Omental fat pad (tissue), 4 donors: Measurements from ENCODE around the gene ZNF280A. TPM values are rescaled to one million over a fixed set of nuclear protein-coding genes. Genes with fewer than 3 reads are reported as not detected.

Experiments used
- ATAC-seq: fragments of 150-250 bp; one replicate; pipeline ENCODE4 v1.9.1; 2016; ENCODE audit warnings: mild to moderate bottlenecking, moderate library complexity; ENCODE audit not compliant: low FRiP score
- DNase-seq: peaks from one replicate; pipeline ENCODE4 v3.0.0-alpha.2; 2019; ENCODE audit warnings: low spot score
- total RNA-seq, 4 donors: library from RNA; depleted of rRNA; stranded (reverse); fragments of >200 nt; gene quantifications; one replicate each; pipeline ENCODE4 v1.1.0, GENCODE V29; 2016
- TF ChIP-seq, protein P1 (sequence below), 3 donors: fragments of 450-650 bp; IDR thresholded peaks; one replicate each; pipeline ENCODE4 v1.5.1; 2016 to 2017; ENCODE audit warnings: antibody characterized with exemption in 3 of 3, mild to moderate bottlenecking in 3 of 3, moderate library complexity in 2 of 3

Gene ZNF280A
- total RNA-seq, 4 donors from 2014 or later: not detected

DNA sequence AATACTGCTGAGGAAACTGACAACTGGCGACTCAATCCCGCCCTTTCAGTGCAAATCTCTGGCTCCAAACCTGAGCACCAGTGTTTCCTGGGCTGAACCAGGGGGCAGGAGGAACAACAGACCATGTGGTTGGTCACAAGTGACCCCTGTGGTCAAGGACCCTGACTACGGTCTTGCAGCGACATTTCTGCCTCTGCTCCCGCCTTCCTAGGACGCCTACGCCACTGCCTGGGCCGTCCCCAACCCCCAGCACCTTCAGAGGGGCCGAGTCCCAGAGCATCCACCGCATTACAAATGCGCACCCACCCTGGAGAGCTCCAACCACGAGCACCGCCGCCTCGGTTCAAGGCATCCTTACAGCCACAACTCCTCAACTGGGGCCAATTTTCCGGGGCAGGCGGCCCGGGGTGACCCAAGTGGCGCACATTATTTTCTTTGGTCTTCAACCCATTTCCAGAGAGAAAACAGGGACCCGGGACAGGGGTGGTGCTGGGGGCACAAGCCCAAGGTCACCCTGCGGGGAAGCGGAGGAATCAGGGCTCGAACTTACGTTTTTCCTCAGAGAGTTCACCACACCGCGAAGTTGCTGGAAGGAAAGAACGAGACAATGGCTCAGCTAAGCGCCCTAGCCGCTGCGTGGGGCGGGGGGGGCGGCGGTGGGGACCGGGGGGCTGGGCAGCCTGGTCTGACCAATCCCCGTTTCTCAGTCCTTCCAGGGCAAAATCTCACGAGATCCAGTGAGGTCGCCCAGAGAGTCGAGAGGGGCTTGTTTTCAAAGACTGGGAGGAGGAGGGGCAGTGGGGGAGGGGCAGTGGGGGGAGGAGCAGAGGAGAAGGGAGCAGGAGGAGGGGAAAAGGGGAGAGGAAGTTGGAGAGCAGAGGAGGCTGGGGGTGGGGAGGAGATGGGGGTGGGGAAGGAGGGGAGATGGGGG lies 37.2 kb upstream of the ZNF280A start:
- ATAC-seq (no peak), DNase-seq (no peak)
- TF ChIP-seq, protein P1, sequence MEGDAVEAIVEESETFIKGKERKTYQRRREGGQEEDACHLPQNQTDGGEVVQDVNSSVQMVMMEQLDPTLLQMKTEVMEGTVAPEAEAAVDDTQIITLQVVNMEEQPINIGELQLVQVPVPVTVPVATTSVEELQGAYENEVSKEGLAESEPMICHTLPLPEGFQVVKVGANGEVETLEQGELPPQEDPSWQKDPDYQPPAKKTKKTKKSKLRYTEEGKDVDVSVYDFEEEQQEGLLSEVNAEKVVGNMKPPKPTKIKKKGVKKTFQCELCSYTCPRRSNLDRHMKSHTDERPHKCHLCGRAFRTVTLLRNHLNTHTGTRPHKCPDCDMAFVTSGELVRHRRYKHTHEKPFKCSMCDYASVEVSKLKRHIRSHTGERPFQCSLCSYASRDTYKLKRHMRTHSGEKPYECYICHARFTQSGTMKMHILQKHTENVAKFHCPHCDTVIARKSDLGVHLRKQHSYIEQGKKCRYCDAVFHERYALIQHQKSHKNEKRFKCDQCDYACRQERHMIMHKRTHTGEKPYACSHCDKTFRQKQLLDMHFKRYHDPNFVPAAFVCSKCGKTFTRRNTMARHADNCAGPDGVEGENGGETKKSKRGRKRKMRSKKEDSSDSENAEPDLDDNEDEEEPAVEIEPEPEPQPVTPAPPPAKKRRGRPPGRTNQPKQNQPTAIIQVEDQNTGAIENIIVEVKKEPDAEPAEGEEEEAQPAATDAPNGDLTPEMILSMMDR (IDR thresholded peaks at IDR 0.05): no peak

DNA sequence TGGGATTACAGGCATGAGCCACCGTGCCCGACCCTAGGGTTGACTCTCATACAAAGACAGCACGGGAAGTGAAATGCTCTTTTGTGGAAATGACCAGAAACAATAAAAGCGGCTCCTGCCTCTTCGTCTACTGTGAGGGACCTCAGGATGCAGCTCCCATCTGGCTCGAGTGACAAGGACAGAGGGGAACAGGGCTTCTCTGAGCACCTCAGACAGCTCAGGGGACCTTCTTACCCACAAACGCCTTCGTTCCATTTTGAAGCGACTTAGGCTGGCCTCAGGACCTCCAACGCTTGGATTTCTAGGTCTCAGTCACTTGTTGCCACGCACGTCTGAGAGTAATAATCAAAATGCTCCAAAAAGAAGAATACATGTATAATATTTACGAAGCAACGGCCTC lies 36.5 kb upstream of the ZNF280A start:
- TF ChIP-seq, protein P1 (IDR thresholded peaks at IDR 0.05): no peak

DNA sequence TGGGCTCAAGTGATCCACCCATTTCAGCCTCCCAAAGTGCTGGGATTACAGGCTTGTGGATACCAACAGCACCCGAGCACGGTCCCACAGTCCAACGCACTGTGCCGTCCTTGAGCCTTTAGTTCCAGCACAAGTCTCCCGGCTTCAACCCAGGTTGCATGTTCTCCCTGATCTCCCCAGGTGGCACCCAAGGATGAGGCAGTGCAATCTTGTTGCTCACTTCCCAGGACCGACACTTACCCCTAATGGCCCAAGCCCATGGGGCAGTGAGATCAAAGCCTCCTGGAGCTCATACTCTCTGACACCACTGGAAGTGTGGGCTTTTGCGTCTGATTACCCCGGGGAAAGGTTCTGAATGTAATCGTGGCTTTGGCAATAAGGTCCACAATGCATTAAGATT lies 35.5 kb upstream of the ZNF280A start:
- TF ChIP-seq, protein P1 (IDR thresholded peaks at IDR 0.05): no peak
- DNase-seq (no peak), ATAC-seq (no peak)

More for the DNA sequence above, 36.5 kb upstream of the ZNF280A start:
- ATAC-seq (no peak), DNase-seq (no peak)

DNA sequence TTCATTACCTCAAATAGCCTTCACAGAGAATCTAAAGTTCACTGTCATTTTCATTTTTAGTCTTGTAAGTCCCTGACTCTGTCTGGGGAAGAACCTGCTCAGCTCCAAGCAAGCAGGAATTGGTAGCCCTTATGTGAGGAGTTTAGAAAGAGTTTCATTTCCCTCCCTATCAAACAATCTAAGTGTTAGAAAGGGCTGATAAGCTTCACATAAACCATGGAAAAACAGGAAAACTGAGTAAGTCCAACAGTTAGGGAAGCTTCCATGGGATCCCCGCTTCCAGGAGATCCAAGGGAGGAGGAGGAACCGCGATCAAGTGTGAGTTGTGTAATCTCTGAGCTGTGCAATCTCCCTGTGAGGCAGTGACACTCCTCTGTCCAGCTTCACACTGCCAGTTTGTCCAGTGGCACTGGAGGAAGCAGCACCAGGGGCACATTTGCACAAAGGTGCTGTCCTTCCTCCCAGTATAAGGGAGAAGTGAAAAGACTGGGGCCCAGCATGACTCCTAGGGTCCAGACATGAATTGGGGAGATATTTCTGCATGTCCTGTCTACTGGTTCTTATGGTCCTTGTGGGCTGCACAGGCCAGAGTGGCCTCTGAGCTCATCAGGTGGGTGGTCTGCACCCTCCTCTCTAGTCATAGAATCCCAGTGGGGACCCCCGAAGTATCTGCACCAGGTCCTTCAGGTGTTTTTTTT lies 34.7 kb upstream of the ZNF280A start:
- DNase-seq (no peak), ATAC-seq (no peak)
- TF ChIP-seq, protein P1 (IDR thresholded peaks at IDR 0.05): no peak

DNA sequence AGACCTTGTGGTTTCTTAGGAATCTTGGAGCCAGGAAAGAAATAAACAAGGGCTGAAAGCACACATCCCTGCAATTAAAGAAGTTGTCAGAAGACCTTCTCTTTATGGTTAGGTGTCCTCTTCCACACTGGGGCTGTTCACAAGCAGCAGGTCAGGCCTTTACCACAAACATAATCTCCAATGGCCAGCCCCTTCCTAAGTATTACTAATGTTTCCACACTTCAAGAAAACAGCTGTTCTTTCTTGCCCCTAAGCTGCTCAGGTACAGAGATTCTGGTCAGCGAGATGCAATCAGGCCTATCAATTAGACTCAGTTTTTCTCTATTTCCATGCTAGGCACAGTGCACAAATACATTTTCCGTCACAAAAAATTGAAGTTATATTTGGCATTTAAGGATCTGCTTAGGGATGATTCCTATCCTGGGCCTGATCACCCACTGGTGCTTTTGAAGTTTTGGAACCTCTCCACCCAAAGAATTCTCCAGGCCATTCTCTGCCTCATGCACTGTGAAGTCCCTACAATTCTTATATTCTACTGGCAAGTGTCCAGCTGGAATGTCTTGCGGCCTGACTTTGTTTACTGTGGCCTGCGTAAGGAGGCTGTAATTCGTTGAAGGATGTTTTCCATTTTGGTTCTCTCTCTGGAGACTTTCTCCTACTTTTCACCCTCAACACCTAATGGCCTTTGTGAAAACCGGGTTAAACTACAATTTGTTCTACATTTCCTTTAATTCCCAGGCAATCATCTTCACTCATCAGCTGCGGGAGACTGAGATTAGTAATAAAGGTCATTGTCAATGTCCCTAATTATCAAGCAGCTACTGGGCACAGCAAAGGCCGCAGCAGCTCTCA lies 33.9 kb upstream of the ZNF280A start:
- TF ChIP-seq, protein P1 (IDR thresholded peaks at IDR 0.05): no peak
- DNase-seq (no peak), ATAC-seq (no peak)

DNA sequence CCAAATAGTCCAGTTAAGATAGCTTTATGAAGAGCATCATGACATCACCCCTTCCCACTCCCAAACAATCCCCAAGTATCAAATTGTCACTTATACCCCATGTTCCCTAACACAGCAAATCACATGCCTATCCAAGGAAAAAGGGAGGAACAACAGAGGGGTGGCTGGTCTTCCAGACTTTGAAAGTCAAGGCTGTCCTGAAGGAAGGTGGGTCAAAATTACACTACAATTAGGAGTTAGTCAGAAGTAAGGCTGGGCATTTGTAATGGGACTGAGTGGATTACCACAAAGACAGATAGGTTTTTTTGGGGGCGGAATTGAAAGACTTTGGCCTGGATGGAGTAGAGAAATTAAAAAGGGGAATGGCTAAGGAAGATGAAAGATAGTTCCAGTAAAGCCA lies 33.1 kb upstream of the ZNF280A start:
- DNase-seq (no peak), ATAC-seq (no peak)
- TF ChIP-seq, protein P1 (IDR thresholded peaks at IDR 0.05): no peak
